AG09319 (cell line): ENCODE measurements around the gene CYB5RL.

Experiments used
- DNase-seq: peaks from one replicate; pipeline ENCODE4 v3.0.0-alpha.2; 2010; ENCODE audit warnings: low read depth; ENCODE audit errors: extremely low read depth
- CTCF ChIP-seq: IDR thresholded peaks from 2 replicates; pipeline ENCODE4 v1.5.1; 2011; ENCODE audit warnings: low read depth, mild to moderate bottlenecking, inconsistent platforms, low read length, moderate library complexity

Gene CYB5RL

GRCh38 chr1:54243022-54243421 is 43.2 kb upstream of the CYB5RL start:
- TF ChIP-seq CTCF = no peak
- DNase-seq = no peak

- TF ChIP-seq CTCF = no peak
- no peak for DNase-seq
These were observed 41.5 kb upstream of the CYB5RL start for GRCh38 chr1:54241364-54241763.

GRCh38 chr1:54240741-54241335 is 41.0 kb upstream of the CYB5RL start:
- DNase-seq = no peak
- no peak for TF ChIP-seq CTCF

GRCh38 chr1:54239631-54240031 is 39.8 kb upstream of the CYB5RL start:
- DNase-seq = no peak
- TF ChIP-seq CTCF = no peak

- no peak for DNase-seq
- TF ChIP-seq CTCF = no peak
These were observed 39.2 kb upstream of the CYB5RL start for GRCh38 chr1:54239035-54239383.

- no peak for DNase-seq
- TF ChIP-seq CTCF = no peak
These were observed 38.7 kb upstream of the CYB5RL start for GRCh38 chr1:54238353-54239034.

GRCh38 chr1:54237586-54237985 is 37.8 kb upstream of the CYB5RL start:
- no peak for TF ChIP-seq CTCF
- no peak for DNase-seq
